HG02798 (cell line): Measurements from ENCODE around the gene PPFIBP1.
"Not testable (repeated sequence)": the region's sequence is repeated elsewhere in the genome, so short reads cannot be mapped to it uniquely, and the experiment has no call there.

Experiments
- ATAC-seq: cut with Tn5 transposase; IDR thresholded peaks from one replicate; pipeline ENCODE4 v1.9.1; 2021; ENCODE audit warnings: mild to moderate bottlenecking; ENCODE audit not compliant: unreplicated experiment, poor library complexity

The PPFIBP1 gene

DNA sequence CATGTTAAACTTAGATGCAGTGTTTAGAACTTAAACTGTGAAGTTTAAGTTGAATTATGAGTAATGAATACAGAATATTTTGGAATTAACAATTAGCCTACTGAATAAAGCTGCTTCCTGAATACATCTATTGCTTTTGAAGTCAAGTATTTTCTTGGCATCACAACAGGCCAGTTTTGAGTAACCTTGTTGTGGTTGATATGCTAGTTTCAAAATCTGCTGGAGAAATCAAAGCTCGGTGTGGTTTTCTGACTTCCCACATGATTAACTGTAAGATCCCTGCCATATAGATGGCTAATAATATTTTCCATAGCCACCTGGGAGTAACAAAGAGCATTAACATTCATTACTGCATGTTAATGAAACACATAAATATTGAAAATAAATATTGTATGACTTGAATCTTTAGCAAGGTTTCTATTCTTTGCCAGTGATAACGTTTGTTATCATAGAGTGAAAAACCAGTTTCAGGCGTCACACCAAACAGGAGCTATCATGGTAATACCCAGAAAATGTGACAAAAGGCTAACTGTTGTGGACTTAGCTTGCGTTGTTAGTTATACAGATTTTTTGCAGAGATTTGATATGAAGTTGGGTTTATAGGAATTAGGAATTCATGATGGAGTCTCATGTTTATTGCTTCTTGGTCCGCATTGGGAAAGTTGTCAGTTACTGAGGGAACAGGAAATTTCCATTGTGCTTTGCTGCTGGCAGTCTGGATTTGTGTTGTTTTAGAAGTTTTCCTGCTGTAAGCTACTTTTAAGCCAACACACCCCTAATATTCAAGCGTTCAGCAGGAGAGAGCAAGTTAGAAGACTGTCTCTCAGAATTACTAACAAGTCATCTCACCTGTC lies 32.1 kb downstream of the PPFIBP1 start:
- ATAC-seq: no peak

DNA sequence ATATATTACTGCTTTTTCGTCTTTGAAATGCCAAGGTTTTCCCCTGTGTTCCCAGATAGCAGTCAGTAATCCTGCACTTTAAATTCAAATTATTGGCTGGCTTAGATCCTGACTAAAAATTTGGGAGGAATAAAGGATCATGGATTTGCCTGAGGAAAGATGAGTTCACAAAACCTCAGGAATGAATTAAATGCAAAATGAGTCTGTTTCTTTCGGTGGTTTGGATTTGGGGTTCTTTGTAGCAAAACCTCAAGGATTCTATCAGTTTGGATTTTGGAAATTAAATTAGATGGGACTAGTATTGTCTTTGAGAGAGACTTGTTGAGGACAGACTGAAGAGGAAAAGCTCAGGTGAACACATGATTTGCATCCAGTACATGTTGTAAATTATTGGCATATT lies 36.1 kb downstream of the PPFIBP1 start:
- no peak for ATAC-seq

DNA sequence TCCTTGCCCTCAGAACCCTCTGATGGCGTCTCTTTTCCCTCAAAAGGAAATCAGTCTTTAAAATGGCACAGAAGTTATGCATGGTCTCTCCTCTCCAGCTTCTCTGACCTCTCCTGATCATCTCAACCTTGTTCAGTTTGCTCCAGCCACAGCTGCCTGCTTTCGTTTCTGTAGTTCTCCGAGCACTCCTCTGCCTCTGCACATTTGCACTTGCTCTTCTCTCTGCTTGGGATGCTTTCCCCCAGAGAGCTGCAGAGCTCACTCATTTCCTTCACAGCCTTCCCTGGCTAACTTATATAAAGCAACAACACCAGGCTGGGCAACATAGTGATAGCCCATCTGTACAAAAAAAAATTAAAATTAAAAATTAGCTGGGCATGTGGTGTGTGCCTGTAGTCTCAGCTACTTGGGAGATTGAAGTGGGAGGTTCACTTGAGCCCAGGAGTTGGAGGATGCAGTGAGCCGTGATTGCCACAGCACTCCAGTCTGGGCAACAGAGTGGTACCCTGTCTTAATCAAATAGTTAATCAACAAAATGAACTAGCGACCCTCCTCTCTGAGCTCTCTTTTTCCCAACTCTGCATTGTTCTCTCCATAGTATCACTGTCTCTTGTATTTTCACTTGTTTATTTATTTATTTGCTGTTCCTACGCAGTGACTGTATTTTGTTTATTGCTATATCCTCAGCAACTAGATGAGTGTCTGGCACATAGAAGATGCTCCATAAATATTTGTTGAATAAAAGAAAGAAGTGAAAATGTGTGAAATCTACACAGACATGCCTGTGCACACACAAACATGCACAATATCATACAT lies 37.7 kb downstream of the PPFIBP1 start:
- ATAC-seq: no peak

GRCh38 chr12:27564612-27565213 lies 40.7 kb downstream of the PPFIBP1 start:
- no peak for ATAC-seq

GRCh38 chr12:27566159-27566558 lies 42.2 kb downstream of the PPFIBP1 start:
- ATAC-seq: no peak

DNA sequence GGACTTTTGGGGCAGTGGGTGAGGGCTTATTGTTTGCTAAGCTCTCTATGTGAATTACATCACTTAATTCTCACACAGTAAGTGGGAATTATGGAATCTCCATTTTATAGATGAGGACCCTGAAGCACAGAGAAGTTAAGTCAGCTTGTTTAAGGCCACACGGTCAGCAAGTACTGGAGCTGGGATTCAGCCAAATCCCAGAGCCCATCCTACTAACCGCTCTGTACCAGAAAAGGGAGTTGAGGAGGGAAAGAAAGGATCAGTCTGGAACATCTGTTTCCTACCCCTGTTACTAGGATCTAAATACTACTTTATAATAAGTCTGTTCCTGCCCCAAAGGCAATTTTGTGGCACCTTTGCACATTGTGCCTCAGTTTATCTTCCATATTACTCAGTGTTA lies 42.6 kb downstream of the PPFIBP1 start:
- ATAC-seq: no peak

GRCh38 chr12:27571463-27571862 lies 47.5 kb downstream of the PPFIBP1 start:
- no peak for ATAC-seq

DNA sequence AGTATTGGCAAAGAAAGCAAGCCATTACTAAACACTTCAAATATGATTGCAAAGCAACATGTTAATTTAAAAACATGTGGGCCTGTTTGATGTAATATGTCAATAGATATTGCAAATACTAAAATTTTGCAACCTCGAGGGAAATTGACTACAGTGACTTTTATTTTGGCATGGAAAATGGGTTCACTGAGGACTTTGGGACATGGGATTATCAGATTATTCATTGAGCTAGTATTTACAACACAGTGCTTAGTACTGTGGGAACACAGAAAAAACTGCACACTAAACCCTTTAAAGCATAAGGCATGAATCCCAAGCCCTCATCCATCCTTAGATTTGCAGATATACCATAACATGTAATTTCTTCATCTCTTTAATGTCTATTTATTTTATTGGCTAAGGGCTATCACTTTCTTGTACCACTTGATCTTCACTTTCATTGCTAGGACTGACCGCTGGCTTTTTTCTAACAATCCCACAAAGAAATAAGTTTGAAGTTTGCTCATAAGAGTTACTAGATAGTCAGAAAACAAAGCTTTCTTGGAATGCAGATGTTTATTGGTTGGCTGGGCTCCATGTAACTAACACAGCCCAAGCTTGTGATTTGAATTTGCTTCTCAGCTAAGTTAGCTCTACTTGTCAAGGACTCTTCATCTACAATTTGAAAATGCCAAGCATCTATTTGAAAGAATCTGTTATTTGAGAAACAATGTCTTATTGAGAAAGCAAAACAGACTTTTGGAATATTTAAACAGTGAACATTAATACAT lies 48.7 kb downstream of the PPFIBP1 start:
- ATAC-seq: no peak

- no peak for ATAC-seq
Observed at GRCh38 chr12:27573972-27574371, 50.0 kb downstream of the PPFIBP1 start.

- no peak for ATAC-seq
Observed at GRCh38 chr12:27575090-27575761, 51.2 kb downstream of the PPFIBP1 start.

DNA sequence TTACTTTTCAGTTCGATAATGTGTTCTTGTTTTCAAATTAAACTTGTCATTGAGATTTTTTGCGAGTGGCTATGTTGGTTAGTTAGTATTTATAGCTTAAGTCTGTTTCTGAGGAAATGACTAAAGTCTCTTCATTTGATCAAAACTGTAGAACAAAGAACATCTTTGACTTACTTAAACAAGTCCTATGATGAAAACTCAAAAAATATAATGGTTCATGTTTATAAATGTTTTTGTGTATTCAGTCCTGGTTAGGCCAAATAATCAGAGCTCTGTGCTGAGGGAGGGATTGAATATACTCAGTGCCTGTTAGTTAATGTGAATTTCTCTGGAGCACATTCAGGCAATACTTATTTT lies 51.7 kb downstream of the PPFIBP1 start:
- ATAC-seq: no peak

DNA sequence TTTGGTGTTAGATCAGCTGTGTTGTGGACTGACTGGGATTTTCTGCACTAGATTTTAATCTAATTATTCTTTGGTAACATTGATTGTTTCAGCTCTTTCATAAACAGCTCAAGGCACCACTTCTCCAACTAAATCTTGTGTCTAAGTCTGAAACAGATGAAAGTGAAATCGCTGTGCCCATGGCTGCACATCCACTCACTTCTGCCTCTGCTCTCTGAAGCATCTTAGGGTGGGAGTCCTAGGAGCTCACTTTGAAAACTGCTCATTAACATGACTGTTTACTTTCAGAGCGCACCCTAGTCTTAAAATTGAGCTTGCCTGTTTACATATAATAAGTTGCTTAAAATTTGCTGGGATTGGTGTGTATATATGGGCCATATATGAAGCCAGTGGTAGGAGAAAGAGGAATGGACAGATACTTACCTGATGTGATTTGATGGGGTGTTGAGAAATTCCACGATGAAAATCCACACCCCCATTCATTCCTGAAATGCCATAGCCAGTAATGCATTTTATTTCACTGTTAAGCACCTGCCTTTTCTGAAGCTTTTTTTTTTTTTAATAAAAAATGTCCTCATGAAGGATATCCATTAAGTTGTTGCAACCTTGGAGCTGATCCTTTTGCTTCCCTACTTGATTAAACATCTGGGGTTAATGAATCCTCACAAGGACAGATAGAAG lies 52.8 kb downstream of the PPFIBP1 start:
- peak; percentile 46 for ATAC-seq

- no peak for ATAC-seq
Observed at GRCh38 chr12:27577688-27578087, 53.7 kb downstream of the PPFIBP1 start.

GRCh38 chr12:27578689-27579372 lies 54.8 kb downstream of the PPFIBP1 start:
- no peak for ATAC-seq

GRCh38 chr12:27580561-27581330 lies 56.7 kb downstream of the PPFIBP1 start:
- no peak for ATAC-seq

- ATAC-seq: not testable (repeated sequence)
Observed at GRCh38 chr12:27581331-27581671, 57.3 kb downstream of the PPFIBP1 start.

- not testable (repeated sequence) for ATAC-seq
Observed at GRCh38 chr12:27581833-27582232, 57.8 kb downstream of the PPFIBP1 start.

DNA sequence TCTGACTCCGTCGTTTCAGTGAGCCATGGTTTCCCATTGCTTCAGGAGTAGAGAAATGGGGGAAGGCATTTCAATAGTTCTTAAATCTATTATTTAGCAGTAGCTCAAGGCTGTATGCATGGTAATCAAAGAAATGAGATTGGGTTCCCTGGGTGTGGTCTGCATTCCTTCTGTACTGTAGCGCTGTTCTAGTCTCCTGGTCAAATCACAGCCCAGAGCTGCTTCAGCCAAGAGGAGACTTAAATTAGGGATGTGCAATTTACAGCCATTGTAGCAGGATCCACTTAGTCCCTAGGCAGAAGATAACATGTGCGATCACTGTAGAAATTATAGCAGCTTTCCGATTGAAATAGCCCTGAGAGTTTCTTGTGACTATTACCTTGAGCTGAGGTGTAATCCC lies 58.4 kb downstream of the PPFIBP1 start:
- not testable (repeated sequence) for ATAC-seq
